GM12878 (cell line): Measurements from ENCODE around the gene SH2D2A.

Source experiments
- CHD2 ChIP-seq: IDR thresholded peaks from 2 replicates; pipeline ENCODE4 v1.6.1; 2011; ENCODE audit warnings: low read depth, low read length, improper control_type of control experiment, borderline replicate concordance
- POLR2A ChIP-seq: IDR thresholded peaks from 2 replicates; pipeline ENCODE4 v1.6.1; 2011; ENCODE audit warnings: low read depth, mild to moderate bottlenecking, low read length
- POLR2AphosphoS5 ChIP-seq: IDR thresholded peaks from 2 replicates; pipeline ENCODE4 v1.6.1; 2011; ENCODE audit warnings: mild to moderate bottlenecking, low read length, inconsistent platforms
- RBBP5 ChIP-seq: fragments of 200-600 bp; sonication (generic); conservative IDR thresholded peaks from 2 replicates; pipeline ENCODE4 v1.6.1; 2016
- TF ChIP-seq, protein P1 (sequence below): IDR thresholded peaks from 2 replicates; pipeline ENCODE4 v1.6.1; 2012; ENCODE audit warnings: low read depth, low read length, improper control_type of control experiment

DNA sequence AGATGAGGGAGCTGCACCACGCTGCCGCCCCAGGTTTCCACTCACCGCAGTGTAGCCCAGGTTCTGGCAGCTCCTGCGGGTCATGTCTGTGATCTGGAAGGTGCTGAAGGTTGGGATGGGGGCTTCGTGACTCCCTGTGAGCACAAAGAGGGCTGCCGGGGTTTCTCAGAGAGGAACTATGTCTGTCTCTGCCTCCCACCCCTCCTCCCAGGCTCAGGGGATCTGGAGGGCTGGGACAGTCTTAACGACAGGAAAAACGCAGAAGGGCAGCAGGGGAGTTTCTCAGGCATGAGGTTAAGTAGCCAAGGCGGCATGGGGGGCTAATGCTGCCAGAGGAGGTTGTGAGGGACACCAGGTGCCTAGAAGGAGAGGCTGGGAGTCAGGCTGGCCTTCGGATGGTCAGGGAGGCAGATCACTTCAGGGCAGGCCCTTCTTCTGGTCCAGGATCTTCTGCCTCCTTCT is 656 bp downstream of the SH2D2A start:
- TF ChIP-seq CHD2 (no peak), POLR2A (no peak), RBBP5 (no peak), POLR2AphosphoS5 (no peak)
- TF ChIP-seq, protein P1, sequence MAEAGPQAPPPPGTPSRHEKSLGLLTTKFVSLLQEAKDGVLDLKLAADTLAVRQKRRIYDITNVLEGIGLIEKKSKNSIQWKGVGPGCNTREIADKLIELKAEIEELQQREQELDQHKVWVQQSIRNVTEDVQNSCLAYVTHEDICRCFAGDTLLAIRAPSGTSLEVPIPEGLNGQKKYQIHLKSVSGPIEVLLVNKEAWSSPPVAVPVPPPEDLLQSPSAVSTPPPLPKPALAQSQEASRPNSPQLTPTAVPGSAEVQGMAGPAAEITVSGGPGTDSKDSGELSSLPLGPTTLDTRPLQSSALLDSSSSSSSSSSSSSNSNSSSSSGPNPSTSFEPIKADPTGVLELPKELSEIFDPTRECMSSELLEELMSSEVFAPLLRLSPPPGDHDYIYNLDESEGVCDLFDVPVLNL: no peak
